Suprapubic skin (tissue), 4 donors: ENCODE results near the gene DCLK3. TPM values are rescaled to one million over a fixed set of nuclear protein-coding genes. Genes with fewer than 3 reads are reported as not detected.

Experiments used
- DNase-seq, 2 donors: peaks; one replicate each; pipeline ENCODE4 v3.0.0-alpha.2; 2019; ENCODE audit warnings: low spot score in 2 of 2
- H3K27ac ChIP-seq: fragments of 200-600 bp; sonication (generic); one replicate; pipeline ENCODE4 v1.5.1; 2019
- H3K27me3 ChIP-seq: fragments of 200-600 bp; sonication (generic); one replicate; pipeline ENCODE4 v1.5.1; 2019
- H3K36me3 ChIP-seq: fragments of 200-600 bp; sonication (generic); one replicate; pipeline ENCODE4 v1.5.1; 2019
- H3K4me1 ChIP-seq: fragments of 200-600 bp; sonication (generic); one replicate; pipeline ENCODE4 v1.5.1; 2019
- H3K4me3 ChIP-seq: fragments of 200-600 bp; sonication (generic); one replicate; pipeline ENCODE4 v1.5.1; 2019; ENCODE audit warnings: mild to moderate bottlenecking
- H3K9me3 ChIP-seq: fragments of 200-600 bp; sonication (generic); one replicate; pipeline ENCODE4 v1.5.1; 2019
- CTCF ChIP-seq, 2 donors: fragments of 200-600 bp in 1 of 2; fragments of 450-650 bp in 1 of 2; sonication (generic) in 1 of 2; IDR thresholded peaks; one replicate each; pipeline ENCODE4 v1.5.1; 2016 to 2019; ENCODE audit warnings: antibody characterized with exemption in 2 of 2, mild to moderate bottlenecking in 1 of 2, moderate library complexity in 1 of 2
- EP300 ChIP-seq: sonication (generic); formaldehyde crosslinking; IDR thresholded peaks from one replicate; pipeline ENCODE4 v1.6.1; 2017; ENCODE audit warnings: antibody characterized with exemption
- POLR2A ChIP-seq, 2 donors: fragments of 450-650 bp; IDR thresholded peaks; one replicate each; pipeline ENCODE4 v1.6.1; 2017; ENCODE audit warnings: antibody characterized with exemption in 2 of 2, mild to moderate bottlenecking in 2 of 2, moderate library complexity in 2 of 2
- POLR2AphosphoS5 ChIP-seq, 3 donors: sonication (generic); formaldehyde crosslinking; IDR thresholded peaks; one replicate each; pipeline ENCODE4 v1.6.1; 2017; ENCODE audit warnings: antibody characterized with exemption in 3 of 3
- WGBS: methylation state at CpG from one replicate; pipeline ENCODE4 v1.1.5; 2018; 5-methylcytosine and 5-hydroxymethylcytosine counted together
- total RNA-seq, 4 donors: library from RNA; depleted of rRNA; stranded (reverse); fragments of >200 nt; gene quantifications; one replicate each; pipeline ENCODE4 v1.1.0, GENCODE V29; 2016

DCLK3 gene
- total RNA-seq, 4 donors from 2014 or later: 0.08 to 0.64 (median 0.08) TPM; not detected in 1

GRCh38 chr3:36744763-36745162, 19.6 kb downstream of the DCLK3 start:
- H3K4me1 ChIP-seq: no peaks in the 10 kb centered on the region
- DNase-seq: no peak
- TF ChIP-seq POLR2A (IDR thresholded peaks at IDR 0.05) (no peak), POLR2AphosphoS5 (IDR thresholded peaks at IDR 0.05) (no peak)
- H3K4me3 ChIP-seq: no peak overlapping the region
- H3K27me3 ChIP-seq: no peaks in the 10 kb centered on the region
- no peaks in the 10 kb centered on the region for H3K36me3 ChIP-seq
- no peak overlapping the region for H3K27ac ChIP-seq
- 77% methylated on average over 6 of the region's 6 CpGs for WGBS
- H3K9me3 ChIP-seq: no peaks in the 10 kb centered on the region

GRCh38 chr3:36743826-36744225, 20.5 kb downstream of the DCLK3 start:
- Histone ChIP-seq H3K4me1 (no peaks in the 10 kb centered on the region), H3K9me3 (no peaks in the 10 kb centered on the region), H3K27ac (no peak overlapping the region), H3K27me3 (no peaks in the 10 kb centered on the region), H3K4me3 (no peak overlapping the region), H3K36me3 (no peaks in the 10 kb centered on the region)
- no peak for TF ChIP-seq EP300
- no peak for TF ChIP-seq POLR2A (IDR thresholded peaks at IDR 0.05)
- TF ChIP-seq POLR2AphosphoS5 (IDR thresholded peaks at IDR 0.05): no peak
- TF ChIP-seq CTCF (IDR thresholded peaks at IDR 0.05): no peak
- WGBS: 97% methylated on average over 2 of the region's 2 CpGs
- no peak for DNase-seq

- H3K27me3 ChIP-seq: no peaks in the 10 kb centered on the region
- WGBS: 95% methylated on average over 2 of the region's 2 CpGs
- TF ChIP-seq CTCF (IDR thresholded peaks at IDR 0.05) (no peak), EP300 (no peak), POLR2AphosphoS5 (IDR thresholded peaks at IDR 0.05) (no peak), POLR2A (IDR thresholded peaks at IDR 0.05) (no peak)
These were observed 23.1 kb downstream of the DCLK3 start for GRCh38 chr3:36741285-36741684.

GRCh38 chr3:36740787-36741186, 23.6 kb downstream of the DCLK3 start:
- Histone ChIP-seq H3K4me1 (no peaks in the 10 kb centered on the region), H3K27me3 (no peaks in the 10 kb centered on the region), H3K27ac (no peak overlapping the region), H3K4me3 (no peak overlapping the region), H3K36me3 (no peaks in the 10 kb centered on the region), H3K9me3 (no peaks in the 10 kb centered on the region)
- TF ChIP-seq POLR2A (IDR thresholded peaks at IDR 0.05) (no peak), EP300 (no peak), POLR2AphosphoS5 (IDR thresholded peaks at IDR 0.05) (no peak), CTCF (IDR thresholded peaks at IDR 0.05) (no peak)
- DNase-seq: no peak
- 79% methylated on average over 2 of the region's 2 CpGs for WGBS

More at GRCh38 chr3:36741285-36741684, 23.1 kb downstream of the DCLK3 start:
- no peak overlapping the region for H3K27ac ChIP-seq
- DNase-seq: no peak
- H3K9me3 ChIP-seq: no peaks in the 10 kb centered on the region
- H3K4me1 ChIP-seq: no peaks in the 10 kb centered on the region
- H3K36me3 ChIP-seq: no peaks in the 10 kb centered on the region
- no peak overlapping the region for H3K4me3 ChIP-seq

GRCh38 chr3:36738702-36739101, 25.7 kb downstream of the DCLK3 start:
- DNase-seq: no peak
- H3K27me3 ChIP-seq: no peaks in the 10 kb centered on the region
- H3K27ac ChIP-seq: no peak overlapping the region
- no peaks in the 10 kb centered on the region for H3K36me3 ChIP-seq
- peaks cover 6% of the 10 kb centered on the region for H3K4me1 ChIP-seq
- no peak overlapping the region for H3K4me3 ChIP-seq
- 88% methylated on average over 14 of the region's 16 CpGs for WGBS
- no peaks in the 10 kb centered on the region for H3K9me3 ChIP-seq
- no peak for TF ChIP-seq EP300
- TF ChIP-seq CTCF (IDR thresholded peaks at IDR 0.05): no peak
- TF ChIP-seq POLR2AphosphoS5 (IDR thresholded peaks at IDR 0.05): no peak
- no peak for TF ChIP-seq POLR2A (IDR thresholded peaks at IDR 0.05)

GRCh38 chr3:36736301-36736700, 28.1 kb downstream of the DCLK3 start:
- Histone ChIP-seq H3K4me3 (no peak overlapping the region), H3K9me3 (no peaks in the 10 kb centered on the region), H3K36me3 (no peaks in the 10 kb centered on the region), H3K27me3 (no peaks in the 10 kb centered on the region), H3K27ac (no peak overlapping the region), H3K4me1 (peaks cover 6% of the 10 kb centered on the region)
- 67% methylated on average over 1 of the region's 1 CpG for WGBS
- DNase-seq: no peak
- TF ChIP-seq POLR2A (IDR thresholded peaks at IDR 0.05): no peak
- no peak for TF ChIP-seq CTCF (IDR thresholded peaks at IDR 0.05)
- no peak for TF ChIP-seq POLR2AphosphoS5 (IDR thresholded peaks at IDR 0.05)
